Left renal pelvis (tissue), 4 donors: ENCODE data around the gene TFRC. TPM values are rescaled to one million over a fixed set of nuclear protein-coding genes. Genes with fewer than 3 reads are reported as not detected.
"Not testable (repeated sequence)": the region's sequence is repeated elsewhere in the genome, so short reads cannot be mapped to it uniquely, and the experiment has no call there.

ENCODE experiments used
- DNase-seq, 4 donors: peaks; one replicate each; pipeline ENCODE4 v3.0.0-alpha.2; 2013; ENCODE audit warnings: low read depth in 4 of 4, low spot score in 3 of 4
- polyA plus RNA-seq, 4 donors: library from polyadenylated mRNA; unstranded; fragments of 120-200 nt; gene quantifications; one replicate each; pipeline ENCODE4 v1.2.1, GENCODE V29; 2013; ENCODE audit not compliant: insufficient read length in 4 of 4

The TFRC gene
- polyA plus RNA-seq, 4 donors: 41.7 to 53.6 (median 47.5) TPM

GRCh38 chr3:196008387-196008786, 73.5 kb downstream of the TFRC start:
- DNase-seq: no peak

GRCh38 chr3:196007744-196008335, 74.0 kb downstream of the TFRC start:
- DNase-seq: no peak

GRCh38 chr3:196005338-196005737, 76.6 kb downstream of the TFRC start:
- not testable (repeated sequence) for DNase-seq

GRCh38 chr3:196004359-196005052, 77.4 kb downstream of the TFRC start:
- DNase-seq: not testable (repeated sequence)

- DNase-seq: no peak
Observed at GRCh38 chr3:196003611-196004010, 78.3 kb downstream of the TFRC start.

GRCh38 chr3:196002721-196003120, 79.2 kb downstream of the TFRC start:
- not testable (repeated sequence) for DNase-seq

- DNase-seq: not testable (repeated sequence)
Observed at GRCh38 chr3:196001240-196001639, 80.7 kb downstream of the TFRC start.

GRCh38 chr3:196000360-196000950, 81.4 kb downstream of the TFRC start:
- DNase-seq: not testable (repeated sequence)

GRCh38 chr3:195999896-196000295, 82.0 kb downstream of the TFRC start:
- DNase-seq: no peak

Other genes with a start within 250 kb of the TFRC start
- gene TNK2, start 173.5 kb downstream of the TFRC start, polyA plus RNA-seq: 10 to 100 TPM; 21.6 to 42.0 (median 31.6) TPM
- gene ZDHHC19, start 129.3 kb upstream of the TFRC start, polyA plus RNA-seq: not detected
- 10 to 100 TPM in 3 of 4 donors, 1 to 10 TPM in 1; 8.2 to 12.8 (median 11.2) TPM for gene SLC51A, start 134.4 kb upstream of the TFRC start, polyA plus RNA-seq
- gene PCYT1A, start 205.6 kb upstream of the TFRC start, polyA plus RNA-seq: 10 to 100 TPM; 34.3 to 40.9 (median 39.3) TPM
- 10 to 100 TPM; 19.4 to 39.0 (median 35.7) TPM for gene DYNLT2B, start 236.2 kb upstream of the TFRC start, polyA plus RNA-seq